ENCODE data around the gene INSIG1. TPM values are rescaled to one million over a fixed set of nuclear protein-coding genes. Genes with fewer than 3 reads are reported as not detected.

INSIG1 gene
- total RNA-seq, 1 experiment from 2014 or later: 54.7 TPM

DNA sequence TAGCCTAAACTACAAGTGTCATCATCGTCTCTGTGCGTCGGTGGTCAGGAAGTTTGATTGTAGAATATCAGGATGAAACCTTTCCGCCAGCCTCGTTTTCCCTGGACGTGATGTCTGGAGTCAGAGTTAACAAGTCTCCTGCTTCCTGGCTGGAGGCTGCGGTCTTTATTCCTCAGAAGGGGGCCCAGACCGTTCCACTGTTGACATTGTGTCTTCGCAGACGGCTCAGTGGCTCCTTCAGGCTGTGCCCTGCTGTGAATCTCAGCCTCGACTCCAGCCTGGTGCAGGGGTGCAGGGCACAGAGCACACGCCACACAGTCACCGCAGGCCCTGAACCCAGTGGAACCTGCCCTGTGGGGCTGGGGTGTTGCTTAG lies 37.2 kb upstream of the INSIG1 start (continued):
- no peak for TF ChIP-seq CEBPB (IDR thresholded peaks at IDR 0.05; ENCODE audit: low read depth)
- no peak for TF ChIP-seq SIN3A (IDR thresholded peaks at IDR 0.05; ENCODE audit: low read depth)
- no peak for TF ChIP-seq YY1 (IDR thresholded peaks at IDR 0.05; ENCODE audit: extremely low read depth, insufficient replicate concordance, low read depth, low read length)
- TF ChIP-seq CBX3 (IDR thresholded peaks at IDR 0.05; ENCODE audit: low read depth): no peak
- no peak for TF ChIP-seq SP1 (IDR thresholded peaks at IDR 0.05; ENCODE audit: low read depth)
- TF ChIP-seq SRF (IDR thresholded peaks at IDR 0.05; ENCODE audit: low read depth): no peak
- no peak for TF ChIP-seq ELF1 (IDR thresholded peaks at IDR 0.05; ENCODE audit: borderline replicate concordance, low read depth)
- TF ChIP-seq, protein P1, sequence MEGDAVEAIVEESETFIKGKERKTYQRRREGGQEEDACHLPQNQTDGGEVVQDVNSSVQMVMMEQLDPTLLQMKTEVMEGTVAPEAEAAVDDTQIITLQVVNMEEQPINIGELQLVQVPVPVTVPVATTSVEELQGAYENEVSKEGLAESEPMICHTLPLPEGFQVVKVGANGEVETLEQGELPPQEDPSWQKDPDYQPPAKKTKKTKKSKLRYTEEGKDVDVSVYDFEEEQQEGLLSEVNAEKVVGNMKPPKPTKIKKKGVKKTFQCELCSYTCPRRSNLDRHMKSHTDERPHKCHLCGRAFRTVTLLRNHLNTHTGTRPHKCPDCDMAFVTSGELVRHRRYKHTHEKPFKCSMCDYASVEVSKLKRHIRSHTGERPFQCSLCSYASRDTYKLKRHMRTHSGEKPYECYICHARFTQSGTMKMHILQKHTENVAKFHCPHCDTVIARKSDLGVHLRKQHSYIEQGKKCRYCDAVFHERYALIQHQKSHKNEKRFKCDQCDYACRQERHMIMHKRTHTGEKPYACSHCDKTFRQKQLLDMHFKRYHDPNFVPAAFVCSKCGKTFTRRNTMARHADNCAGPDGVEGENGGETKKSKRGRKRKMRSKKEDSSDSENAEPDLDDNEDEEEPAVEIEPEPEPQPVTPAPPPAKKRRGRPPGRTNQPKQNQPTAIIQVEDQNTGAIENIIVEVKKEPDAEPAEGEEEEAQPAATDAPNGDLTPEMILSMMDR (IDR thresholded peaks at IDR 0.05 in 2 of 3, conservative IDR thresholded peaks at IDR 0.05 in 1 of 3; ENCODE audit: borderline replicate concordance in 1 of 3, insufficient read depth in 1 of 3, low read depth in 2 of 3, low read length in 2 of 3): no peak
- TF ChIP-seq POLR2A (IDR thresholded peaks at IDR 0.05; ENCODE audit: borderline replicate concordance, extremely low read depth, insufficient read depth, insufficient read length): no peak
- no peak for TF ChIP-seq EZH2 (IDR thresholded peaks at IDR 0.05)

DNA sequence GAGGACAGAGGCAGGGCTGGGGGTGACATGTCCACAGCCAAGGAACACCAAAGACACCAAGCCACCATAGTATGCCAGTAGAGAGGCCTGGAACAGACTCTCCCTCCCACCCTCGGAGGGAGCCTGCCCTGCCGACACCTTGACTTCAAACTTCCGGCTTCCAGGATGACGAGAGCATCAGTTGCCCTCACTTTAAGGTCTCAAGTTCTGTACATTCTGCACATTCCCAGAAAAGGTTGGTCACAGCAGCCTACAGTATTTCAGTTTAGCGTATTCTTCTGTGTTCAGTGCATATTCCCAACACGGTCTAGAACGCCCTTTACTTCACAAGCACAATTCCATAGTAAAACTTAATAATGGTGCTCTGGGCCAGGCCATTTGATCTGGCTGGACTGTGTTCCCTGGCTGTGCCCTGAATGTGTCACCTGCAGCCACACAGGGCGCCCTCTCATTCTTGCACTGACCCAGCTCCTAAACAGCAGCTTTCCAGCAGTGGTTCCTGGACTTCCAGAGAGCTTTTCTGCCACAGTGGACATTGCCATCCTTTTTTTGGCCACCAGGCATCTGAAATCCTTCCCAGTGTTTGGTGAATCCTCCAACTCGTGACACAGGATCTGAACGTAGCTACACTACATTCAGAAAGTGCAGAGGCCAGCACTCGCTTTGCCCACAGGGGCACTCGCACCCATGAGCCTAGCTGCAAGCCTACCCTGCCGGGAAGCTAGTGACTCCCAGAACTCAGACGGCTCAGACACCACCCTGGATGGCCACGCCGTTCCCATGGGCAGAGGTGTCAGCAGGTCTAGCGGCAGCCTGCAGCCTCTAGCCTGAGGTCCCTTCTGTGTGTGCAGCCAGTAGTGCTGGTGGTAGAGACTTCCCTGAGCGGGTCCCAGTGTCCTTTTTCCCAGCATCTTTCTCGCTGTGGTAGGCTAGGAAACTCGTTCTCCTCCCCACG lies 36.4 kb upstream of the INSIG1 start:
- intact Hi-C loops (cut with micrococcal nuclease): no loop called here
- Histone ChIP-seq H3K27me3 (ENCODE audit: insufficient read depth, low read length) (no peaks in the 10 kb centered on the region), H4K20me1 (ENCODE audit: insufficient read depth) (no peaks in the 10 kb centered on the region), H2AFZ (ENCODE audit: low read depth, low read length, poor library complexity, severe bottlenecking) (no peak overlapping the region), H3K27ac (ENCODE audit: low read depth, low read length) (no peak overlapping the region), H3K4me1 (ENCODE audit: control insufficient read depth in 1 of 2, insufficient read depth in 2 of 2, low read length in 2 of 2) (peaks cover 0 to 4% of the 10 kb centered on the region in 2 experiments; a peak in 2 of 4 replicates), H3K4me3 (replicated peaks in 1 of 2; ENCODE audit: low read depth in 1 of 2, low read length in 2 of 2) (no peak overlapping the region), H3K9me2 (ENCODE audit: insufficient read depth) (no peaks in the 10 kb centered on the region), H3K4me2 (ENCODE audit: low read length) (no peak overlapping the region), H3K36me3 (ENCODE audit: control insufficient read depth in 1 of 2, insufficient read depth in 2 of 2, low read length in 2 of 2) (no peaks in the 10 kb centered on the region), H3K9ac (ENCODE audit: low read length) (no peak overlapping the region), H3K9me3 (ENCODE audit: control insufficient read depth in 1 of 2, insufficient read depth in 1 of 2, low read depth in 1 of 2, low read length in 2 of 2) (no peaks in the 10 kb centered on the region), H3K79me2 (ENCODE audit: insufficient read depth, low read length) (no peaks in the 10 kb centered on the region)
- no TSS peak for BruUV-seq (replicated peaks)
- CTCF ChIA-PET: no interaction called here
- ATAC-seq: no peak
- no peak for DNase-seq (ENCODE audit: low read depth, low spot score)
- RAD21 ChIA-PET (ENCODE audit: low non-redundant PET in 1 of 2, low total read pairs in 2 of 2, uncharacterized antibody in 2 of 2, unreplicated experiment in 2 of 2): no interaction called here
- POLR2A ChIA-PET: no interaction called here
- TF ChIP-seq, protein P1 (IDR thresholded peaks at IDR 0.05 in 2 of 3, conservative IDR thresholded peaks at IDR 0.05 in 1 of 3; ENCODE audit: borderline replicate concordance in 1 of 3, insufficient read depth in 1 of 3, low read depth in 2 of 3, low read length in 2 of 3): no peak
- TF ChIP-seq SIN3A (IDR thresholded peaks at IDR 0.05; ENCODE audit: low read depth) (no peak), CBX3 (IDR thresholded peaks at IDR 0.05; ENCODE audit: low read depth) (no peak), EZH2 (IDR thresholded peaks at IDR 0.05) (no peak), POLR2A (IDR thresholded peaks at IDR 0.05; ENCODE audit: borderline replicate concordance, extremely low read depth, insufficient read depth, insufficient read length) (no peak), EZH2phosphoT487 (IDR thresholded peaks at IDR 0.05; ENCODE audit: borderline replicate concordance) (no peak), CEBPB (IDR thresholded peaks at IDR 0.05; ENCODE audit: low read depth) (no peak), POLR2AphosphoS5 (IDR thresholded peaks at IDR 0.05; ENCODE audit: low read depth, low read length) (no peak)
- TF ChIP-seq, protein P2, sequence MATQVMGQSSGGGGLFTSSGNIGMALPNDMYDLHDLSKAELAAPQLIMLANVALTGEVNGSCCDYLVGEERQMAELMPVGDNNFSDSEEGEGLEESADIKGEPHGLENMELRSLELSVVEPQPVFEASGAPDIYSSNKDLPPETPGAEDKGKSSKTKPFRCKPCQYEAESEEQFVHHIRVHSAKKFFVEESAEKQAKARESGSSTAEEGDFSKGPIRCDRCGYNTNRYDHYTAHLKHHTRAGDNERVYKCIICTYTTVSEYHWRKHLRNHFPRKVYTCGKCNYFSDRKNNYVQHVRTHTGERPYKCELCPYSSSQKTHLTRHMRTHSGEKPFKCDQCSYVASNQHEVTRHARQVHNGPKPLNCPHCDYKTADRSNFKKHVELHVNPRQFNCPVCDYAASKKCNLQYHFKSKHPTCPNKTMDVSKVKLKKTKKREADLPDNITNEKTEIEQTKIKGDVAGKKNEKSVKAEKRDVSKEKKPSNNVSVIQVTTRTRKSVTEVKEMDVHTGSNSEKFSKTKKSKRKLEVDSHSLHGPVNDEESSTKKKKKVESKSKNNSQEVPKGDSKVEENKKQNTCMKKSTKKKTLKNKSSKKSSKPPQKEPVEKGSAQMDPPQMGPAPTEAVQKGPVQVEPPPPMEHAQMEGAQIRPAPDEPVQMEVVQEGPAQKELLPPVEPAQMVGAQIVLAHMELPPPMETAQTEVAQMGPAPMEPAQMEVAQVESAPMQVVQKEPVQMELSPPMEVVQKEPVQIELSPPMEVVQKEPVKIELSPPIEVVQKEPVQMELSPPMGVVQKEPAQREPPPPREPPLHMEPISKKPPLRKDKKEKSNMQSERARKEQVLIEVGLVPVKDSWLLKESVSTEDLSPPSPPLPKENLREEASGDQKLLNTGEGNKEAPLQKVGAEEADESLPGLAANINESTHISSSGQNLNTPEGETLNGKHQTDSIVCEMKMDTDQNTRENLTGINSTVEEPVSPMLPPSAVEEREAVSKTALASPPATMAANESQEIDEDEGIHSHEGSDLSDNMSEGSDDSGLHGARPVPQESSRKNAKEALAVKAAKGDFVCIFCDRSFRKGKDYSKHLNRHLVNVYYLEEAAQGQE (IDR thresholded peaks at IDR 0.05; ENCODE audit: low read depth): no peak
- TF ChIP-seq, protein P3, sequence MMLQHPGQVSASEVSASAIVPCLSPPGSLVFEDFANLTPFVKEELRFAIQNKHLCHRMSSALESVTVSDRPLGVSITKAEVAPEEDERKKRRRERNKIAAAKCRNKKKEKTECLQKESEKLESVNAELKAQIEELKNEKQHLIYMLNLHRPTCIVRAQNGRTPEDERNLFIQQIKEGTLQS (IDR thresholded peaks at IDR 0.05): no peak

Measured in HCT116 (cell line).